ENCODE measurements around the gene SLC6A6.

Gene SLC6A6

DNA sequence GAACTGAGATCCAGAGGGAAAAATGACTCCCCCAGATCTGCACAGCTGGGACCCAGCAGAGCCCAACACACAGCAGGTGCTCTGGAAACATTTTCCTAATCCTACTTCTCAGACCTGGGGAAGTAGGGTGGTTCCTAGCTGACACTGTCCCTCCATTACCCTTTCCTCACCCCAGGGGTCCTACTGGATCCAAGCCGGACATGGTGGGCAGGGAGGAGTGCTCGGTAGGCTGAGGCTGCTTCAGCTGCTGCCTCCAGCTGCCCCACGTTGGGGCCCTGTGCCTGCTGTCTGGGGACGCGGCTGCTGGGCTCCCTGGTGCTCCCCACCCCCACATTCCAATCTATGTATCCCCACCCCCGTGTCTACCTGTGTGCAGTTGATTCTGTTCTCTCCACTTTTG lies 29.8 kb upstream of the SLC6A6 start:
- DNase-seq, result no peak

DNA sequence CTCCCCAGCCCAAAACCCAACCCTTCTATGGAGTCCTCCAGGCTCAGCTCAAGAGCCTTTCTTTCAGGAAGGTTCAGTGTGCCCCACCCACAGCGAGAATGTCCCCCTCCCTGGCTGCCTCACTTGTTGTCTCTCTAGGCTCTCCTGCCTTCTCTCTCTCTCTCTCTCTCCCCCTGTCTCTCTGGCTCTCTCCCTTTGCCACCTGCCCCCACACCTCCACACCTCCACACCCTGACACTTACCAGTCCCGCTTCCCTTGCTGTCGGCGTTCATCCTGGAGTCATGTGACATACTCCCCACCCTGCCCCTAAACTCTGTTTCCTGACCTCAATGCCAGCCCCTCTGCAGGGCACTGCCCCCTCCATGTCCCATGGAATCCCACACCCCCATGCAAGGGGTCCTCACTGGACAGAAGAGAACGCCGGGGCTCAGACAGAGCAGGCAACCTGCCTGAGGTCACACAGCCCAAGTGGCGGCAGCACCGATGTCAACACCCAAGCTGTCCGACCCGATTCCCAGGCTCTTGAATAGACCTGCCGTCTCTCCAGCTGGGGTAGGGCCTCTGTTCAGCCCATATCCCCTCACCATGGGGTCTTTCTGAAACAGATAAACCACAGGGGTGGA lies 28.5 kb upstream of the SLC6A6 start:
- DNase-seq, result no peak

DNA sequence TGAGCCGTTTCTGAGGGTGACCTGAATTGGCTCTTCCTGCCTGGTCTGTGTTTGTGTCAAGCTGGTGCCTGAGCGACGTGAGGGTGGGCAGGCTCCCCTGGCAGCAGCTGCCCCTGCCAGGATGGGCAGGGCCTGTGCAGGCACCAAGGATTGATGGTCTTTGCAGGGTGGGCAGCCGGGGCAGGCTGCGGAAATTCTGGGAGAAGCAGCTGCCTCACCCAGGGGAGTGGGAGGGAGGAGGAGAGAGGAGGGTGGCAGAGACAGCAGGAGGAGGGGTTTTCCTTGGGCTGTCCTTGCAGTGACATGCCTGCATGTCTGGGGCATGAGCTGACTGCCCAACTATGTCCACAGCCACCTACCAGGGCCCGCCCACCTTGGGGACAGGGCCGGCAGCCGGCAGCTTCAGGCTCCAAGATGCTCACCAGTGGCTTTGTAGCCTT lies 27.9 kb upstream of the SLC6A6 start:
- no peak for DNase-seq

DNA sequence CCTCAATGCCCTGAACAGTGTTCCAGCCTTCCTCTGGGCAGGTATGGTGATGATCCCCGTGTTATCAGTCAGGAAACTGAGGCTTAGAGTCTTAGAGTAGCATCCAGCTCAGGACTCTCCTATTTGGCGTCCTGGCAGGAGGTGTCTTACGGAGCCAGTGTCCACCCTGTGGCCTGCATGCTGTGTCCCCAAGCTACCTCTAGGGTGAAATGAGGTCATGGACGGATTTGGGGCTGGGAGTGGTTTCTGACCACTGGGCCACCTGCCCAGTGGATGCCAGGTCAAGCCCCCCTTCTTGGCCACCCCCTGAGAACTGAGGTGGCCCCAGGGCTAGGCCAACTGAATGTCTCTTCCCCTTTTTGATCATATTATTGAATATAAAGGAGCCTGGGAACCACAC lies 27.2 kb upstream of the SLC6A6 start:
- DNase-seq, result no peak

DNA sequence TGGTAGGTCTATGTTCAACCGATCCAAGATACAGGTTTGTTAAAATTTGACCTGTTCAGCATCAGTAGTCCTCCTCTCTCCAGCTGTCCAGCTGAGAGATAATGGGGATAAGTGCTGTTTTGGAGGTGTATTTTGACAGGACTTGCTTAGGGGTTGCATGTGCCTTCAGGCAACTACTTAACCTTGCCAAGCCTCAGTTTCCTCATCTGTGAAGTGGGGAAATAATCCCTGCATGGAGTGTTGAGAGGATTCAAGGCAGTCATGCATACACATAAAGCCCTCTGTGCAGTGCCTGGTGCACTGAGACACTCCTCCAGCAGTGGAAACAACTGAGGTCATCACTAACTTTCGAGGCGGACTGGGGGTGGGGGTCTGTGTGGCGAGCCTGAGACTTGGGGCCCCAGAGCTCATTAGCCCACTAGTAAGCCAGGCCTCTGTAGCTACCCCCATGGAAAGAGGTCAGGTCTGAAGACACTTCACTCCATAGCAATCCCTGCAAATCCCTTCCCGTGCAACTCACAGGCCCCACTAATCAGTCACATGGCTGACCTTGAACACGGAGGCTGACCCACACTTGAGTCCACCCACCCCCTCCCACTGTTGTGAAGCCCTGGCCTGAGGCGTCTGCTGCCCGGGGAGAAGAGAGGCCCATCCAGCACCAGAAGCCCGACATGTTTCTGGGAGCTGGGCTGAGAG lies 25.9 kb upstream of the SLC6A6 start:
- no peak for DNase-seq

DNA sequence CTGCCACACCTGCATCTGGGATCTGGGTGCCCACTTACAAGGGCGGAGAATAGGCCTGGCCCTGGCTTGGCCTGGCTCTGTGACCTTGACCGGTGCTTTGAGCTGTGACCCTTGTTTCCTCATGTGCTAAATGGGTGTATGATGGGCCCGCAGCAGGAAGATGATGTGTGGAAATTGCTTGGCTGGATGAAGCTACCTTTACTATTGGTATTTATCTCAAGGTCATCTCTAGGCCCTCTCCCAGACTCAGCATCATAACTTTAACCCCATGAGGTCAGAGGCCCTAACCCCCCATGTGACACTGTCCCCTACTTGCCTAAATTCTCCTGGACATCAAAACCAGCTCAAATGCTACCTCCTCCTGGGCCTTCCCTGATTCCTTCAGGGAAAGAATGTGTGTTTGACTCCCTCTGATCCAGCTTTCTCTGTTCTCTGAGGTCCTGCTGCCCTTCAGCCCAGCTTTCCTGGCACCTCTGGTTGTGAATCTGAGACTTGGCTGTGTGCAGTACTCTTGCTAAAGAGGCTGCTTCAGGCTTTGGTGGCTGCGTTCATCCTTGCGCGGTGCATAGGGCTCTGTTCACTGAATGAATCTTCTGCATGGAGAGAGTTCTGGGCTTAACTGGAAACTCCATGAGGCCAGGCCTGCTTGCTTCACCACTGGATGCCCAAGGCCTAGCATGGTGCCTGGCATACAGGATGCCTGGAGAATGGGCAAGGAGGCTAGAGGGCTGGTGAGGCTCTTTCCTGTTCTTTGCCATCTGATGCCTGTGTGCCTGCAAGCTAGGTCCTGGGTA lies 25.2 kb upstream of the SLC6A6 start:
- DNase-seq, result no peak

DNA sequence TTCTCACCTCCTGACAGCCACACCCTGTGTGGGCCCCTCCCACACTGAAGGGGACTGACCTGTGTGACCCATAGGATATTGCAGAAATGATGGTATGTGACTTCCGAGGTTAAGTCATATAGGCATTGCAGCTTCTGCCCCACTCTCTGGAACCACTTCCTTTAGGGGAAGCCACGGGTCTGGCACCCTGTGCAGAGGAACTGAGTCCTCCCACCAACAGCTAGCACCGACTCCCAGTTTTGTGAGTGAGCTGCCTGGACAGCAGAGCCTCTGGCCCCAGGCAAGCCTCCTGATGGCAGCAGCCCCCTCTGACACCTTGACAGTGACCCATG lies 24.6 kb upstream of the SLC6A6 start:
- DNase-seq, result no peak

DNA sequence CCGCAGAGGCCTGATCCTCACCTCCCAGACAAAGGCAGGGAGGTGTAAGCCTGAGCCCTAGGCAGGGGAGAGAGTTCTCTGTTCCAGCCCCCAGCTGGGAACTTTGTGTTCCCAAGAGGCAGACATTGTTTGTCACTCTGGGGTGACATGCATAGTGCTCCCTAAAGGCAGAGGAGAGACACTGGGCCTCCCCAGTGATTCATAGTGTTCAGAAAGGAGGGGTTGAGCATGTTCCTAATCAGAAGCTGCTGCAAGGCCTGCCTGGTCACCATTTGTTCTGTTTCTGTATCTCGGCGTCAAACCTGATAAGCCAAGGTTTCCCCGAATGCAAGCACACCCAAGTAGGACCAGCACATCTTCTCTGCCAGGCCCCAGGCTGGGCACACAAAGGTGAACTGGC lies 24.0 kb upstream of the SLC6A6 start:
- DNase-seq, result no peak

DNA sequence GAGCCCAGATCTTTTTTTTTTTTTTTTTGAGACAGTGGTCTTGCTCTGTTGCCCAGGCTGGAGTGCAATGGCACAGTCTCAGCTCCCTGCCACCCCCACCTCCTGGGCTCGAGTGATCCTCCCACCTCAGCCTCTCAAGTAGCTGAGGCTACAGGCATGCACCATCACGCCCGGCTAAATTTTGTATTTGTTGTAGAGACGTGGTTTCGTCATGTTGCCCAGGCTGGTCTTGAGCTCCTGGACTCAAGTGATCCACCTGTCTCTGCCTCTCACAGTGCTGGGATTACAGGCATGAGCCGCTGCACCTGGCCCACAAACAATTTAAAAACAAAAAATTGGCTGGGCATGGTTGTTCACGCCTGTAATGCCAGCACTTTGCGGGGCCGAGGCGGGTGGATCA lies 22.6 kb upstream of the SLC6A6 start:
- no peak for DNase-seq

DNA sequence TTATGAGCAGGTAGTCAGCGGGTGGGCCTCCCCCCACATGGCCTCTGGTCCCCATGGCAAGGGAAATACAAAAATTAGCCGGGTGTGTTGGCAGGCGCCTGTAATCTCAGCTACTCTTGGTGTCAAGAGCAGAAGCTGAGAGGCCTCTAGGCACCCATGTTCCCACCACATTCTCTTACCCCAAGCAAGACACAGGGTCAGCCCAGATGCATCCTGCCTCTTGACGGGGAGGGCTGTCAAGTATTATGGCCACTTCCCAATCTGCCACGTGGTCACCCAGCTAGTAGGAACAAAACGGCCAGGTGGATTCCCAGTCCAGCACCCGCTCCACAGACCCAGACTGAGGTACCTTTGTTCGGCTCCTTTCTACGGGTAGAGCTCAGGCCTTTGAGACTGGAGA lies 16.2 kb upstream of the SLC6A6 start:
- DNase-seq, result no peak

DNA sequence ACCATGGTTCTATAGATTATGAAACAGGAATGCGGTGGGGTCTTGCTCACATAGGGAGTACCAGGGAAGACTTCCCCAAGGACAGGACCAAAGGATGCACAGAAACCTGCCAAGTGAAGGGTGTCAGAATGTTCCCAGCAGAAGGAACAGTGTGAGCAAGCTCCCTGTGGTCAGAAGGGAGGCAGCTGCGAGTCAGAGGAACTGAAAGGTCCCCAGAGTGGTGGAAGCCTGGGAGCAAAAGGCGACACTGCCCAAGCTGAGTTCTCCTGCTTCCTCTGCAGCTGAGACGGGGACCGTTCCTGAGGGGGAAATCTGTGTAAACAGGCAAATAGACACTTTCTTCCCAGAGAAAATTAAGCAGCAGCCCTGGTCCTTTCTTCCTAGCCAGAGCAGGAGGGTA lies 14.2 kb upstream of the SLC6A6 start:
- DNase-seq, result no peak

DNA sequence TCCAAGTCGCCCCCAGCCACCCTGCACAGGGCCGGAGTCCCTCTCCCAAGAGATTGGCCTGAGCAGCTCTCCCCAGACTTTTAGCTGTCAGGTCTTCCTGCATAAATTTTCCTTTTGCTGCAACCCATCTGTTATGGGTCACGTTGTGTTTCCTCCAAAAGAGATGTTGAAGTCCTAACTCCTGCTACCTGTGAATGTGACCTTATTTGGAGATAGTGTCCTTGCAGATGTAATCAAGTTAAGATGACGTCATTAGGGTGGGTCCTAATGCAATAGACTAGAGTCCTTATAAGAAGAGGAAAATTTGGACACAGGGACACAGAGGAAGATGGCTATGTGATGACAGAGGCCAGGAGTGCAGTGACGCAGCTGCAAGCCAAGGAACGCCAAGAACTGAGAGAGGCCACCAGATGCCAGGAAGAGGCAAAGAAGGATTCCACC lies 13.2 kb upstream of the SLC6A6 start:
- DNase-seq, result no peak

DNA sequence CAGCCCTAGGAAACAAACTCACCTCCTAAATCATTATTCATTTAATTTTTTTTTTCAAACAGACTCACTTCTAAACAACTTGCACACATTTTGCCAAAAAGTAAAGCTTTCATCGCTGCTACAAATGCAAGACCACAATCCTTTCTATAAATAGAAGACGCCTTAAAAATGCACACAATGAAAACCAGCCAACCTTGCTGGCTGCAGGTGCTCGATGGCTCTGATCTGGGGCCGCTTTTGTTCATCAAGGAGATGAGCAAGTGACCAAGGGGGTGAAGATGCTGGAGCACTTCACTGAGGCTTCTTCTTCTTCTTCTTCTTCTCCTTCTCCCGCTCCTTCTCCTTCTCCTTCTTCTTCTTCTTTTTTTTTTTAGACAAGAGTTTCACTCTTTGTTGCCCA lies 12.7 kb upstream of the SLC6A6 start:
- no peak for DNase-seq

DNA sequence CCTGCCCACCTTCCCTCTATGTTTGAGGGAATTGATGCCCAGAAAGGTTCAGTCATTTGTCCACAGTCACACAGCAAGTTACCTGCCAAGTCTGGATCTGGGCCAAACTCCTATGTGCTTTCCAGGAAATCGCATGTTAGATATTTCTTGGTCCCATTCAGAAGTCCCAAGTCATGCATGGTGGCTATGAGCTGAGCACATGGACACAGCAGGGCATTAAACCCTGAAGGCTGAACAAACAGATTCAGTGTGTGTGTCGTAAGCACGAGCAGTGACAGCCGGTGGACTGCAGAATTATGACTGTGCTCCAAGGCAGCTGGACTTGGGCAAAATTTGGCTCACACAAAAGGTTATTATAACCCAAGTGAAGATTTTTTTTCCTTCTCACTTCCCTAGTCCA lies 11.4 kb upstream of the SLC6A6 start:
- no peak for DNase-seq

DNA sequence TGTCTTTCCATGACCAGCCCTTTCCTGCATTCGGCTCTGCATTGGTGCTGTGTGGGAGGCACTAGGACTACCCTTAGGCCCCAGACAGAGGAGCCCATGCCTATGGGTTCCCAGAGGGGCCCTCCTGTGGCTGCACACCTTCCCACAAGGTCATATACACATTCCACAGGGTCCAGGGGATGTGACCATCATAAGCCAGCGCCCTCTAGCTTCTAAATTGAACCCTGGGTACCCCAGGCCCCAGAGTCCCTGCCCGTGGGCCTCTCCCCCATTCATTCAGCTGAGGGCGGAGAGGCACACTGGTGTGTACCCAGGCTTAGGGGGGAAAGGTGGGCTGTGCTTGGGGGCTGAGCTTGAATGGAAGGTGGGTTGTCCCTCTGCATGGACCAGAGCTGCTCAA lies 10.2 kb upstream of the SLC6A6 start:
- DNase-seq, result no peak

DNA sequence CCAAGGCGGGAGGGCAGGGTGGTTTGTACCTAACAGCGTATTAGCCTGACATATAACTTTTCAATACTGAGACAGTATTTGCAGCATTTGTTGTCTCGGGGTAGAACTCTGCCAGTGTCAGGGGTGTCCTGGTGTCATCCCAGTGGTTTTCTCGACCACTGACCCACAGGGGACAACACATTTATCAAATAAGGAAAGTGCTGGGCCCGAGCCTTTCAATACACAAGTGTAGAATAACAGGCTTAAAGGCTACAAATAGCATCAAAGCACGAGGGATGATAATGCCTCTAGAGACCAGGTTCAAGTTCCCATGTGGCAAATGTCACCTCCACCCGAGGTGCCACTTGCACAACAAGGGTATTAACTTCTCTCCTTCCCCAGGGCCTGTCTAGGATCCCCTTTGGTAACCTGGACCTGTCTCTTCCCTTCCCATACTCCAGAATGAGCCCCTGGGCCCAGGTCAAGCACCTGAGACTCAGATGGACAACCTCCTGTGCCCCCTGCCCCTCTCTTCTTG lies 9.5 kb upstream of the SLC6A6 start:
- DNase-seq, result no peak

DNA sequence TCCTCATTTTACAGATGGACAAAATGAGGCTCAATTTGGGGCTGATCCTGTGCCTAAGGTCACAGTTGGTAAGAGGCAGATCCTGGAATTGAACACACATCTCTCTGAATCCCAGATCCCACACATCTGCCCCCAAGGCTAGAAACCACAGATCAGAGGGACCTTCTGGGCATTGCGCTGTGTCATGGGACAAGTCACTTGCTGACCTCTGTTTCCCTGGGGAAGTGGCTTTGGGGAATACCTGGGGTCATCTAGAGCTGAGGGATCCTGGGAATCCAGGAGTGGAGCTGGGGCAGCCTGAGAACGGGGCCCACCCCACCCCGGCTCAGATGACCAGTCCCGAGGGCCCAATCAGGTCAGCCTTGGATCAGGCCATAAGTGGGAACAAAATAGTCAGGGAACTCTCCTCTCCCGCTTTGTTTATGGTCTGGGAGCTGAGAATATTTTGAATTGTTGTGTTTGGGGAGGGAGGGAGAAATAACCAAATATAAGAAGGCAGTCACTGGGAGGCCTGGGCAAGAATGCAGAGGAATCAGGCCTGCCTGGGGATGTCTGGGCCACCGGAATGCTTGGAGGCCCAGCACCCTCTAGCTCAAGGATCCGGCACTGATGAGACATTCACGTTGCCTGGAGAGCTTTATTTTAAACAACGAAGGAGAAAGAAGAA lies 8.8 kb upstream of the SLC6A6 start:
- DNase-seq, result no peak

DNA sequence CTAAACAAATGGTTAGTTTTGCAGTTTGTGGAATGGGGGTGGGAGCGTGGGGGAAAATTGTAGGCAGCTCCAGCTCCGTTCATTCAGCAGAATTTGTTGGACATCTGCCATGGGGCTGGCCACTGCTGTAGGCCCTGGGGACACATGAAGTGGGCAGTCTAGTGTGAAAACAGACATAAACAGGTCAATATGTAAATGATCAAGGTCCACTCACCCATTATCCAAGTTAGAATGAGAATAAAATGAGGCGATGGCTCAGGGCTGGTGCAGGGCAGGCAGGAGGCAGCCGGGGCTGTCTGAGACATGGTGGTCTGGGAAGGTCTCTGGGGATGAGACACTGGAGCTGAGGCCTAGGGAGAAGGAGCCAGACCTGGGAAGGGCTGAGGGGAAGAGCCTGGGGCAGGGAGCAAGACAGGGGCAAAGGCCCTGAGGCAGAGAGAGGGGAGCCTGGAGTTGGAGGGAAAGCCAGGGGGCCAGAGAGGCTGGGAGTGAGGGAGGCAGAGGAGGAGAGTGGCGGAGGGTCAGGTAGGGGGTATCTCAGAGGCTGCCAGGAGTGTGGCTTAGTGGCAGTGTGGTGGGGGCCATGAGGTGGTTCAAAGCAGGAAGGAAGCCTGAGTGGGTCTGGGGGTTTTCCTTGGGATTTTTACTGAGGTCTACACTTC lies 6.2 kb upstream of the SLC6A6 start:
- DNase-seq, result no peak

DNA sequence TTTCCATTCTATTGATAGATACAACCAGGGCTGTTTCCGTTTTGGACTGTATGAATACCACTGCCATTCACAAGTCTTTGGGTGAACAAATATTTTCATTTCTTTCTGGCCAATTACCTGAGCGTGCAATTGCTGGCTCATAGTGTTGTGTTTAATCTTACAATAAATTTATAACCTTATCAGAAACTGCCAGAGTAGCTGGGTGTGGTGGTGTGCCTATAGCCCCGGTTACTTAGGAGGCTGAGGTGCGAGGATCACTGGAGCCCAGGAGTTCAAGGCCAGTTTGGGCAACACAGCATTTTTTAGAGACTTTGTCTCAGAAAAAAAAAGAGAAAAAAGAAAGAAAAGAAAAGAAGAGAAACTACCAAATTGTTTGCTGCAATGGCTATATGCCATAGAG lies 5.4 kb upstream of the SLC6A6 start:
- no peak for DNase-seq

DNA sequence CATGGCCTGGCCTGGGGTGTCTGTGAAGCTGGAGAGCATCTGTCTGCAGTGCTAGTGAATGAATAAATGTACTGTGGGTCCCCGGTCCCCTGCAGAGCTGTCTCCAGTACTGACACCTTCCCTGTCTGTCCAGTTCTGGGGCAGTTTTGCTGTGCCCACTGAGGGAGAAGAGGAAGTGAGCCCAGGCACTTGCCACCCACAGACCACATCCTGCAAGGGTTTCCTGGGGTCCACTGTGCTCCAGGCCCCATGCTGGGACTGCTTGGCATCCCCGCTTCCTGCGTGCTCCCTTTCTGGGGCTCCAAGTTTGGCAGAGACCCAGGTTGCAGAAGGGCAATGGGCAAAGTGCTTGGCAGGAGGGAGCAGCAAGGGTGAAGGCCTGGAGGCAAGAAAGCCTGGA lies 4.9 kb upstream of the SLC6A6 start:
- DNase-seq, result peak in 1 of 2 donors; percentile 47

DNA sequence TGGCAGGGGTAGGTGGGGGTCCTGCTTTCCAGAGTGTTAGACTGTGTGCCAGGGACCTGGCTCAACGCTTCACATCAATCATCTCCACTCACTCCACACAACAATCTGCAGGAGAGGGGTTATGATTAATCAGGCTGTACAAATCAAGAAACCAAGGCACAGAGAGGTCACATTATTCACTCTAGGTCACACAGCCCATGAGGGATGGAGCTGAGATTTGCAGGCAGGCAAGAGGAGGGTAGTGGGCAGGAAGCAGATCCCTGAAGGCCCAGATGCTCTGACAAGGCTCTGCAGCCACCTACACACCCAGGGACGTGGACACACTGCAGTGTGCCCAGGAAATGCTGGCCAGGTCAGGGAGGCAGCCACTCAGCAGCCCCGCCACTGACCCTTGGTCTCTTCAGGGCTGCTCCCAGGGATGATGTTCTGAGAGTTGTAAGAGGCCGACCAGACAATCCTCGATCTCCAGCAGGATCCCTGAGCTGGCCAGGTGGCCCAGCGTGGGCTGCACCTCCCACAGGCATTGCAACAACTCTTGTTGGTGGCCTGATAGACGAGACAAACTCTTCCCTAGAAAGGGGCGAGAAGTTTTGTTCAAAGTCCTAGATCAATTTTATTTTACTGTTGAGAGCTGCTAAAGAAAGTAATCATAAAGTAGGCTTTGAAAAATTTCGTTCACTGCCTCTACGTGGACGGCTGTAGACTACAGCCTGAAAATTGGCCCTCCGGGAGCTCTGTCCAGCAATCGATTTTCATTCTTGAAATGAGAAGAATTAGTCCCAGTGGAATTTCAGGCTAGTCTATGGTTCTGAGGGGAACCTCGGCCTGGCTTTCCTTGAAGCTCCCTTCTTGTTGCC lies 4.2 kb upstream of the SLC6A6 start:
- no peak for DNase-seq

DNA sequence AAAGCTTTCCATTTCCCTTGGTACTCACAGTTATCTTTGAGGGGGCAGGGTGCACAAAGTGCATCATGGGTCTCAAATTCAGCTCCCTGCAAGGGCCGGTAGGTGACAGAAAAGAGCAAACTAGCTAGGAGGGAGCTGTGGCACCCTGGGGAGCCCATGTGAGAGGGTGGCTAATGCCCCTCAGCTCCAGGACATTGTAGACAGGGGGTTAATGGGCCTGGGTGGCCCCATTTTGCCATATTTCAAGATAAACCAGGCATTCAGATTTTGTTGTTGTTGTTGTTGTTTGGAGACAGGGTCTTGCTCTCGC lies 3.7 kb upstream of the SLC6A6 start:
- no peak for DNase-seq
